Endothelial cell of umbilical vein (primary cell): ENCODE results near the gene EML4. TPM values are rescaled to one million over a fixed set of nuclear protein-coding genes. Genes with fewer than 3 reads are reported as not detected.
A peak's percentile ranks its signal among the peaks of the same experiment; 100 is the strongest.

Source experiments
- BruUV-seq: library from RNA; stranded (reverse); fragments of 400-500 nt; replicated peaks from 2 replicates; lab custom pipeline; 2021; lab: Mats Ljungman, UMichigan
- CTCF ChIA-PET: fragments of 300-600, 350-600 bp; sonication (Branson Sonifier 250); formaldehyde crosslinking; loops from one replicate; lab custom pipeline; 2021; ENCODE audit warnings: antibody characterized with exemption, inconsistent platforms; lab: Charles Lee
- POLR2A ChIA-PET: fragments of 300-600, 350-600 bp; sonication (Branson Sonifier 250); formaldehyde crosslinking; loops from one replicate; lab custom pipeline; 2021; ENCODE audit warnings: antibody characterized with exemption, inconsistent platforms; lab: Charles Lee
- DNase-seq: peaks from one replicate; pipeline ENCODE4 v3.0.0-alpha.2; 2011; ENCODE audit warnings: low read depth, low spot score
- FAIRE-seq: peaks from 2 replicates; lab custom pipeline; 2011; peaks lifted over from hg19 to GRCh38; lab: Jason Lieb, UNC
- H2AFZ ChIP-seq: 2 replicates; pipeline ENCODE4 v1.6.0; 2012; ENCODE audit warnings: low read depth, low read length, control low read depth, inconsistent platforms
- H3K27ac ChIP-seq: 2 replicates; pipeline ENCODE4 v1.5.1; 2011; ENCODE audit warnings: low read depth, mild to moderate bottlenecking, control low read depth, low read length, moderate library complexity; ENCODE audit not compliant: insufficient read depth
- H3K27me3 ChIP-seq, 2 experiments: 2 replicates each; pipeline versions ENCODE4 v1.6.0 to v1.6.1; 2011; ENCODE audit warnings: low read length in 2 of 2, mixed read lengths in 1 of 2; ENCODE audit not compliant: control insufficient read depth in 2 of 2, insufficient read depth in 2 of 2
- H3K36me3 ChIP-seq, 2 experiments: 2 replicates in 1 of 2; 3 replicates in 1 of 2; pipeline ENCODE4 v1.5.1; 2011; ENCODE audit warnings: low read length in 2 of 2, mild to moderate bottlenecking in 1 of 2, moderate library complexity in 1 of 2; ENCODE audit not compliant: control insufficient read depth in 2 of 2, insufficient read depth in 2 of 2; ENCODE audit errors: extremely low read depth in 1 of 2
- H3K4me1 ChIP-seq: 3 replicates; pipeline ENCODE4 v1.5.1; 2011; ENCODE audit warnings: mild to moderate bottlenecking, low read length; ENCODE audit not compliant: control insufficient read depth, insufficient read depth; ENCODE audit errors: extremely low read depth
- H3K4me2 ChIP-seq: 2 replicates; pipeline ENCODE4 v1.6.1; 2011; ENCODE audit warnings: low read length, control low read depth, mixed read lengths; ENCODE audit not compliant: insufficient read depth
- H3K4me3 ChIP-seq, 3 experiments: fragments of 200-600 bp in 1 of 3; sonication (generic), shearing (Covaris generic) in 1 of 3; replicated peaks in 1 of 3; 2 replicates each; pipeline ENCODE4 v1.5.1; 2011 to 2016; ENCODE audit warnings: control low read depth in 3 of 3, low read length in 3 of 3, mild to moderate bottlenecking in 2 of 3, inconsistent platforms in 1 of 3, low read depth in 1 of 3, moderate library complexity in 1 of 3; ENCODE audit not compliant: insufficient read depth in 1 of 3
- H3K79me2 ChIP-seq: 2 replicates; pipeline ENCODE4 v1.6.0; 2012; ENCODE audit warnings: low read length, inconsistent platforms; ENCODE audit not compliant: control insufficient read depth, insufficient read depth
- H3K9ac ChIP-seq: replicated peaks from 2 replicates; pipeline ENCODE3; 2011; ENCODE audit warnings: low read length, control low read depth; ENCODE audit not compliant: insufficient read depth; ENCODE audit errors: extremely low read depth
- H3K9me1 ChIP-seq: replicated peaks from 3 replicates; pipeline ENCODE4 v1.6.0; 2011; ENCODE audit warnings: mild to moderate bottlenecking, low read length; ENCODE audit not compliant: control insufficient read depth, insufficient read depth; ENCODE audit errors: extremely low read depth
- H3K9me3 ChIP-seq: replicated peaks from 2 replicates; pipeline ENCODE4 v1.5.1; 2012; ENCODE audit warnings: low read length, inconsistent platforms; ENCODE audit not compliant: control insufficient read depth, insufficient read depth
- H4K20me1 ChIP-seq: replicated peaks from 2 replicates; pipeline ENCODE3; 2011; ENCODE audit warnings: mild to moderate bottlenecking, low read length; ENCODE audit not compliant: control insufficient read depth, insufficient read depth; ENCODE audit errors: extremely low read depth
- EZH2 ChIP-seq: IDR thresholded peaks from 2 replicates; pipeline ENCODE4 v1.6.1; 2012; ENCODE audit warnings: borderline replicate concordance, low read depth, mild to moderate bottlenecking, moderate library complexity, low read length, inconsistent platforms; ENCODE audit not compliant: severe bottlenecking
- FOS ChIP-seq: IDR thresholded peaks from 2 replicates; pipeline ENCODE4 v1.6.1; 2011; ENCODE audit warnings: mild to moderate bottlenecking, low read length, moderate library complexity, borderline replicate concordance; ENCODE audit not compliant: insufficient read depth
- GATA2 ChIP-seq: IDR thresholded peaks from 2 replicates; pipeline ENCODE4 v1.7.0; 2011; ENCODE audit warnings: low read depth, mild to moderate bottlenecking, moderate library complexity, mixed read lengths, low read length; ENCODE audit not compliant: insufficient read length, insufficient read depth
- JUN ChIP-seq: IDR thresholded peaks from 2 replicates; pipeline ENCODE4 v1.6.1; 2011; ENCODE audit warnings: borderline replicate concordance, low read depth; ENCODE audit not compliant: insufficient read length, insufficient read depth
- MYC ChIP-seq: IDR thresholded peaks from one replicate; pipeline ENCODE4 v1.6.1; 2011; ENCODE audit warnings: mild to moderate bottlenecking, low read depth, low read length
- POLR2A ChIP-seq: IDR thresholded peaks from 2 replicates; pipeline ENCODE4 v1.6.1; 2012; ENCODE audit warnings: low read depth, mild to moderate bottlenecking, control low read depth, low read length
- POLR2AphosphoS5 ChIP-seq: IDR thresholded peaks from 2 replicates; pipeline ENCODE4 v1.6.1; 2012; ENCODE audit warnings: low read depth, mild to moderate bottlenecking, control low read depth, low read length, moderate library complexity; ENCODE audit not compliant: insufficient read depth
- dilution Hi-C: fragments of 300-500 bp; cut with MboI; formaldehyde crosslinking; loops from one replicate; pipeline ENCODE4 v1.15.0; 2019; ENCODE audit warnings: low sequenced_read_pairs; ENCODE audit not compliant: extremely low pct_ligation_motif_present
- intact Hi-C: fragments of 100-400 bp; cut with micrococcal nuclease; formaldehyde crosslinking; loops from one replicate; pipeline ENCODE4 v1.10.0; 2022
- polyA plus RNA-seq, 4 experiments: library from polyadenylated mRNA; depleted of rRNA in 3 of 4; stranded (reverse) in 3 of 4; unstranded in 1 of 4; fragments of >200 nt; gene quantifications; 2 replicates each; pipeline versions ENCODE4 v1.2.1 to v1.2.3, GENCODE V29; 2011 to 2012; ENCODE audit warnings: missing spikeins in 1 of 4
- total RNA-seq: library from RNA; stranded (reverse); gene quantifications from 2 replicates; pipeline ENCODE4 v1.2.3, GENCODE V29; 2021
- TF ChIP-seq, protein P1 (sequence below): IDR thresholded peaks from 2 replicates; pipeline ENCODE4 v1.6.1; 2011; ENCODE audit not compliant: insufficient read depth, insufficient read length
- TF ChIP-seq, protein P2 (sequence below), 2 donors: IDR thresholded peaks; 1 replicate in 1 of 2; 2 replicates in 1 of 2; pipeline ENCODE4 v1.5.1; 2011; ENCODE audit warnings: low read length in 2 of 2, mild to moderate bottlenecking in 2 of 2, moderate library complexity in 2 of 2, control low read depth in 1 of 2, inconsistent platforms in 1 of 2, low read depth in 1 of 2; ENCODE audit not compliant: insufficient read depth in 1 of 2; ENCODE audit errors: extremely low read depth in 1 of 2

EML4 gene
- total and polyA plus RNA-seq, 2 donors (not counting 3 experiments of a cell fraction or from before 2014, with no cell fraction given) = 13.3 to 32.0 TPM

DNA sequence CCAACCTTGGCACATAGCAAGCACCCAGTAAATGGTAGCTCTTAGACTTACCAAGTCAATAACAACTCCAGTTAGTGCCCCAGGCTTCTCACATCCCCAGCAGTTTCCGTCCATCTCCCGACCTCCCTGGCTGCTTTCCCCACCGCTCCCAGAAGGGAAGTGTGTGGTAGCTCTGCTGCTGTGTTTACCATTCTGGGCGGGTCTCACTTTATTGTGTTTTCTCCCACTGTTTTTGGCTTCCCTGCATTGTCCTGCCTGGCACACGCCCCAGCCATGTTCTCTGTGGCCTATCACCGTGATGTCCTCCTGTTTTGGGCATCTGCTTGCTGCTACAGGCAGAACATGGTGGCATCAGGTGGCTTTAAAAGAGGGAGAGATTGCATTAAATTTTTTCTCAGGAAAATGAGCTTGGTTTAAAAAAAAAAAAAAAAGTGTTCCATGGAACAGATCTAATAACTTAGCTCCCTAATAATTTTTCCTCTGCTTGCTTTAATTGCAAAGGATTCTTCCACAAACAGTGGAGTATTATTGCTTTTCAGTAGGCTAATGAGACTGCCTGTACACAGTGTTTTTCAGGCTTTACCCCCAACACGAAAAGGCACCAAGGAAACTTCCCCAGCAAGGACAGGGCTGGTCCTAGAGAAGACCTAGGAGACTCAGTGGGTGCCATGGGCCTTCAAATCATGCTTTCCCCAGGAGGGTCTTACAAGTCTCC lies 199.8 kb downstream of the EML4 start:
- no peak overlapping the region for H3K27ac ChIP-seq
- BruUV-seq = no TSS peak

More for the DNA sequence above, 199.8 kb downstream of the EML4 start:
- CTCF ChIA-PET = interaction anchor here (0.6 to 1.2 kb wide), 3 partner anchors 12 to 425 kb away, joined by 3 to 4 read pairs (median 4); no protein-coding TSS in a partner anchor
- Histone ChIP-seq H3K4me2 (no peak overlapping the region), H3K79me2 (no peaks in the 10 kb centered on the region), H3K36me3 (no peaks in the 10 kb centered on the region), H3K9me3 (no peaks in the 10 kb centered on the region), H2AFZ (peak overlapping the region; percentile 37), H4K20me1 (no peaks in the 10 kb centered on the region), H3K27me3 (peaks cover 6 to 10% of the 10 kb centered on the region in 2 experiments), H3K4me1 (no peaks in the 10 kb centered on the region), H3K4me3 (no peak overlapping the region), H3K9ac (no peak overlapping the region), H3K9me1 (no peaks in the 10 kb centered on the region)
- POLR2A ChIA-PET = no interaction called here
- dilution Hi-C loops (no loop called here), intact Hi-C loops (no loop called here)
- TF ChIP-seq POLR2AphosphoS5 (no peak), GATA2 (no peak), MYC (no peak), POLR2A (no peak), EZH2 (no peak), FOS (no peak), JUN (no peak)
- TF ChIP-seq, protein P1, sequence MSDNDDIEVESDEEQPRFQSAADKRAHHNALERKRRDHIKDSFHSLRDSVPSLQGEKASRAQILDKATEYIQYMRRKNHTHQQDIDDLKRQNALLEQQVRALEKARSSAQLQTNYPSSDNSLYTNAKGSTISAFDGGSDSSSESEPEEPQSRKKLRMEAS = no peak
- TF ChIP-seq, protein P2, sequence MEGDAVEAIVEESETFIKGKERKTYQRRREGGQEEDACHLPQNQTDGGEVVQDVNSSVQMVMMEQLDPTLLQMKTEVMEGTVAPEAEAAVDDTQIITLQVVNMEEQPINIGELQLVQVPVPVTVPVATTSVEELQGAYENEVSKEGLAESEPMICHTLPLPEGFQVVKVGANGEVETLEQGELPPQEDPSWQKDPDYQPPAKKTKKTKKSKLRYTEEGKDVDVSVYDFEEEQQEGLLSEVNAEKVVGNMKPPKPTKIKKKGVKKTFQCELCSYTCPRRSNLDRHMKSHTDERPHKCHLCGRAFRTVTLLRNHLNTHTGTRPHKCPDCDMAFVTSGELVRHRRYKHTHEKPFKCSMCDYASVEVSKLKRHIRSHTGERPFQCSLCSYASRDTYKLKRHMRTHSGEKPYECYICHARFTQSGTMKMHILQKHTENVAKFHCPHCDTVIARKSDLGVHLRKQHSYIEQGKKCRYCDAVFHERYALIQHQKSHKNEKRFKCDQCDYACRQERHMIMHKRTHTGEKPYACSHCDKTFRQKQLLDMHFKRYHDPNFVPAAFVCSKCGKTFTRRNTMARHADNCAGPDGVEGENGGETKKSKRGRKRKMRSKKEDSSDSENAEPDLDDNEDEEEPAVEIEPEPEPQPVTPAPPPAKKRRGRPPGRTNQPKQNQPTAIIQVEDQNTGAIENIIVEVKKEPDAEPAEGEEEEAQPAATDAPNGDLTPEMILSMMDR (IDR thresholded peaks at IDR 0.05; ENCODE audit: extremely low read depth in 1 of 2, insufficient read depth in 1 of 2, low read depth in 1 of 2, low read length in 2 of 2) = no peak
- DNase-seq (peak; percentile 68), FAIRE-seq (peak; percentile 79)
